ENCODE data around the gene MRE11.

GRCh38 chr11:94452988-94453387 lies 40.7 kb downstream of the MRE11 start:
- no peak for TF ChIP-seq CTCF (IDR thresholded peaks at IDR 0.05)
- no peak for TF ChIP-seq POLR2AphosphoS5 (IDR thresholded peaks at IDR 0.05)
- TF ChIP-seq EP300 (IDR thresholded peaks at IDR 0.05; ENCODE audit: low read depth) = no peak
- no peak for TF ChIP-seq POLR2A (IDR thresholded peaks at IDR 0.05)
